Endothelial cell (in vitro differentiated cells): ENCODE data around the gene ZNF469. TPM values are rescaled to one million over a fixed set of nuclear protein-coding genes. Genes with fewer than 3 reads are reported as not detected.

Source experiments
- DNase-seq: peaks from one replicate; pipeline ENCODE4 v3.0.0; 2021; ENCODE audit warnings: low spot score
- H3K27ac Mint-ChIP-seq: one replicate; pipeline ENCODE4 v1.8.0; 2021; ENCODE audit warnings: mixed read lengths, inconsistent platforms; ENCODE audit not compliant: unreplicated experiment
- H3K27me3 Mint-ChIP-seq: one replicate; pipeline ENCODE4 v1.8.0; 2021; ENCODE audit warnings: mild to moderate bottlenecking, moderate library complexity, mixed read lengths, inconsistent platforms; ENCODE audit not compliant: unreplicated experiment
- H3K36me3 Mint-ChIP-seq: one replicate; pipeline ENCODE4 v1.8.0; 2021; ENCODE audit warnings: mild to moderate bottlenecking, low read depth, mixed read lengths, inconsistent platforms; ENCODE audit not compliant: unreplicated experiment
- H3K4me1 Mint-ChIP-seq: one replicate; pipeline ENCODE4 v1.8.0; 2021; ENCODE audit warnings: mild to moderate bottlenecking, mixed read lengths, inconsistent platforms; ENCODE audit not compliant: unreplicated experiment
- H3K4me3 Mint-ChIP-seq: one replicate; pipeline ENCODE4 v1.8.0; 2021; ENCODE audit warnings: mild to moderate bottlenecking, mixed read lengths, inconsistent platforms; ENCODE audit not compliant: unreplicated experiment
- H3K9me3 Mint-ChIP-seq: one replicate; pipeline ENCODE4 v1.8.0; 2021; ENCODE audit warnings: mixed read lengths, inconsistent platforms; ENCODE audit not compliant: unreplicated experiment
- total RNA-seq: library from RNA; stranded (reverse); fragmentation: NEBNext Ultra II Directional; extraction: Animal tissue kit (Norgen Biotek cat#: 25700); gene quantifications from one replicate; pipeline ENCODE4 v1.2.1, GENCODE V29; 2021; ENCODE audit not compliant: unreplicated experiment
- TF ChIP-seq, protein P1 (sequence below): fragments of 200-600 bp; sonication (generic); IDR thresholded peaks from one replicate; pipeline ENCODE4 v1.5.0; 2021; ENCODE audit warnings: antibody characterized with exemption; ENCODE audit not compliant: unreplicated experiment

The ZNF469 gene
- total RNA-seq, 1 donor from 2014 or later = 14.7 TPM

DNA sequence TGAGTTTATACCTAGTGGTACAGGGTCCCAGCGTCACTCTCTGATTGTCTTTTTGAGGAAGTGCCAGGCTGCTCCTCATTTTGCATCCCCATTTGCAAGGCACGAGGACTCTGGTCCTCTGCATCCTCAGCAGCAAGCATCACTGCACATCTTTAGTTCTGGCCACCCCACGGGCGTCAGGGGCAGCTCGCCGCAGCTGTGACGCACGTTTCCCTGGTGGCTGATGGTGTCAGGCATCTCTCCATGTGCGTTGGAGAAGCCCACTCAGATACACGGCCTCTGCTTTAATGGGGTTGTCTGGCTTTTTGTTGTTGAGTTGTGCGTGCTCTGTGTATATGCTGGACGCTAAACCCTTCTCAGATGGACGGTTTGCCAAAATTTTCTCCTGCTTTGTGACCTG, 45.2 kb upstream of the ZNF469 start:
- no peak for DNase-seq
- no peaks in the 10 kb centered on the region for H3K36me3 Mint-ChIP-seq
- H3K9me3 Mint-ChIP-seq = no peaks in the 10 kb centered on the region
- no peak overlapping the region for H3K4me3 Mint-ChIP-seq
- H3K27ac Mint-ChIP-seq = no peak overlapping the region
- peaks cover 12% of the 10 kb centered on the region for H3K27me3 Mint-ChIP-seq
- H3K4me1 Mint-ChIP-seq = no peaks in the 10 kb centered on the region
- TF ChIP-seq, protein P1, sequence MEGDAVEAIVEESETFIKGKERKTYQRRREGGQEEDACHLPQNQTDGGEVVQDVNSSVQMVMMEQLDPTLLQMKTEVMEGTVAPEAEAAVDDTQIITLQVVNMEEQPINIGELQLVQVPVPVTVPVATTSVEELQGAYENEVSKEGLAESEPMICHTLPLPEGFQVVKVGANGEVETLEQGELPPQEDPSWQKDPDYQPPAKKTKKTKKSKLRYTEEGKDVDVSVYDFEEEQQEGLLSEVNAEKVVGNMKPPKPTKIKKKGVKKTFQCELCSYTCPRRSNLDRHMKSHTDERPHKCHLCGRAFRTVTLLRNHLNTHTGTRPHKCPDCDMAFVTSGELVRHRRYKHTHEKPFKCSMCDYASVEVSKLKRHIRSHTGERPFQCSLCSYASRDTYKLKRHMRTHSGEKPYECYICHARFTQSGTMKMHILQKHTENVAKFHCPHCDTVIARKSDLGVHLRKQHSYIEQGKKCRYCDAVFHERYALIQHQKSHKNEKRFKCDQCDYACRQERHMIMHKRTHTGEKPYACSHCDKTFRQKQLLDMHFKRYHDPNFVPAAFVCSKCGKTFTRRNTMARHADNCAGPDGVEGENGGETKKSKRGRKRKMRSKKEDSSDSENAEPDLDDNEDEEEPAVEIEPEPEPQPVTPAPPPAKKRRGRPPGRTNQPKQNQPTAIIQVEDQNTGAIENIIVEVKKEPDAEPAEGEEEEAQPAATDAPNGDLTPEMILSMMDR = no peak

DNA sequence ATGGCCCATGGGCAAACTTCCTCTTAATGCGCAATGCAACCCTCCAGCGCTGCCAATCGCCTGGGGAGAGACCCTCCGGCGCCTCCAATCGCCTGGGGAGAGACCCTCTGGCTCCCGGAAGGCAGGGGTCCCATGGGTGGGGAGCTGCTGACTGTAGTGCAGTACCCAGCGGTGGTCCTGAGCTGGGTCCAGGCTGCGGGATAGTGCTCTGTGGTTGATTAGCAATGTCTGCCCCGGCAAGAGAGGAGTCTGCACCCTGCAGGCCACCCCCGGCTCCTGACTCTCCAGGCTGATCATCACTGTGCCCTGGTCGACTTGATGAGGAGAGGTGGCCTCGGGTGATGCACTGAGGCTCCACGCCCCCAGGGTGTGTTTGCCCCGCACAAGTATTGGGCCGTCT, 44.6 kb upstream of the ZNF469 start:
- Mint-ChIP-seq H3K9me3 (no peaks in the 10 kb centered on the region), H3K27me3 (peaks cover 12% of the 10 kb centered on the region), H3K36me3 (peaks cover 1% of the 10 kb centered on the region), H3K27ac (no peak overlapping the region), H3K4me1 (no peaks in the 10 kb centered on the region), H3K4me3 (no peak overlapping the region)
- TF ChIP-seq, protein P1 = no peak
- peak; percentile 22 for DNase-seq

DNA sequence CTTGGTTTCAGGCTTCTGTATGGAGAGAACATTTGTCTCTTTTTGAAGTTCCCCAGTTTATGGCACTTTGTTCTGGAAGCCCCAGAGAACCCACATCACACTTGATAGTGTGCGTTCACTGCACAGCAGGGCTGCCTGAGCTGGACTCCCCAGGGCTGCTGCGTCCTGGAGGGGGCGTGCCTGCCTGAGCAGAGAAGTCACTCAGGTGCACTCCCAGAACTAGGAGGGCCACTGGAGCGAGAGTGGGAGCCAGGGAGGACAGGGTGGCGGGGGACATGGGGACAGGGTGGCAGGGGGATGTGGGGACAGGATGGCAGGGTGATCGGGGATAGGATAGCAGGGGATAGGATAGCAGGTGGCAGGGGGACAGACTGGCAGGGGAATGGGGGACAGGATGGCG, 43.9 kb upstream of the ZNF469 start:
- H3K27ac Mint-ChIP-seq = no peak overlapping the region
- TF ChIP-seq, protein P1 = no peak
- peaks cover 9% of the 10 kb centered on the region for H3K36me3 Mint-ChIP-seq
- H3K27me3 Mint-ChIP-seq = peaks cover 11% of the 10 kb centered on the region
- peaks cover 7% of the 10 kb centered on the region for H3K9me3 Mint-ChIP-seq
- no peak for DNase-seq
- no peak overlapping the region for H3K4me3 Mint-ChIP-seq
- no peaks in the 10 kb centered on the region for H3K4me1 Mint-ChIP-seq

DNA sequence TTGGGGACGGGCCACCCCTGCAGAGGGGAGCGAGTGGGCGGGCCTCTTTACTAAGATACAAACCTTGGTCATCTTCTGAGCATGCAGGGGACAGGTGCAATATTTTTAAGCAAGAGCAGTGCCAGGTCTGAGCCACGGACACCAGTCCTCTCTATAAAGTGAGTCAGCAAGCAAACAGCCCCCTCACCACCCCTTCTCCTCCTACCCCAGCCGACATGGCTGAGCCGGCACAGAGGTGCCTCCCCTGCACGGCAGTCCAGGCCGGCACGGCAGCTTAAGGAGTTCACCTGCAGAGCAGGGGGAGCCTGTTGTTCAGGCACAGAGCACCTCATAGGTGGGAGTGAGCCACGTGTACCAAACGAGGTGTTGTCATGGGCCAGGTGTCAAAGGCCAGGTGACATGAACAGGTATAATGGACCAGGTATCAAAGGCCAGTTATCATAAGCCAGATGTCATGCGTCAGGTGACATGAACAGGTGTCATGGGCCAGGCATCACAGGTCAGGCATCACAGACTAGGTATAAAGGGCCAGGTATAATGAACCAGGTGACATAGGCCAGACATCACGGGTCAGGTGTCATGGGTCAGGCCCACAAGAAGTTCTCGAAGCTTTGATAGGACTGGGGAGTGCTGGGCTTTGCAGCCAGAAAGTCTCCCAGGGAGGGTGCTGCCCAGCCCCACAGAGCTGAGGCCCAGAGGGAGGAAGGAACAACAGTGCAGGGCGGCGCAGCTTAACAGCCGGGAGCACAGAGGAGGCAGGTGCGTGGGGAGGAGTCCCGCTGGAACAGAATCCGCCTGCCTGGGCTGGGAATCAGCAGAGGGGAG, 42.6 kb upstream of the ZNF469 start:
- TF ChIP-seq, protein P1 = no peak
- Mint-ChIP-seq H3K4me3 (no peak overlapping the region), H3K27ac (no peak overlapping the region), H3K36me3 (peaks cover 10% of the 10 kb centered on the region), H3K9me3 (peaks cover 10% of the 10 kb centered on the region), H3K4me1 (no peaks in the 10 kb centered on the region), H3K27me3 (peaks cover 7% of the 10 kb centered on the region)
- no peak for DNase-seq

GRCh38 chr16:88340755-88341150, 42.0 kb upstream of the ZNF469 start:
- Mint-ChIP-seq H3K4me1 (no peaks in the 10 kb centered on the region), H3K4me3 (no peak overlapping the region), H3K36me3 (peaks cover 10% of the 10 kb centered on the region), H3K27me3 (peaks cover 7% of the 10 kb centered on the region), H3K27ac (no peak overlapping the region), H3K9me3 (peaks cover 10% of the 10 kb centered on the region)
- TF ChIP-seq, protein P1 = no peak
- DNase-seq = no peak
